GM12891 (cell line): ENCODE data around the gene KLHL10.

ENCODE experiments used
- PAX5 ChIP-seq: IDR thresholded peaks from 2 replicates; pipeline ENCODE4 v1.6.1; 2011; ENCODE audit warnings: low read length, moderate library complexity, mild to moderate bottlenecking; ENCODE audit not compliant: insufficient read depth, severe bottlenecking
- POLR2A ChIP-seq: IDR thresholded peaks from 2 replicates; pipeline ENCODE4 v1.6.1; 2011; ENCODE audit warnings: low read depth, low read length, control low read depth
- POLR2AphosphoS5 ChIP-seq: IDR thresholded peaks from 2 replicates; pipeline ENCODE4 v1.6.1; 2011; ENCODE audit warnings: low read depth, low read length, control low read depth
- TAF1 ChIP-seq: IDR thresholded peaks from 2 replicates; pipeline ENCODE4 v1.6.1; 2011; ENCODE audit warnings: low read depth, low read length, control low read depth

GRCh38 chr17:41799366-41799765 is 38.3 kb upstream of the KLHL10 start:
- TF ChIP-seq POLR2A (no peak), TAF1 (no peak), POLR2AphosphoS5 (no peak), PAX5 (no peak)
